22Rv1 (cell line): ENCODE measurements around the gene PTPRE.

Experiments
- H3K27ac ChIP-seq: fragments of 450-650 bp; 2 replicates; pipeline ENCODE4 v1.5.1; 2017
- CTCF ChIP-seq: fragments of 450-650 bp; IDR thresholded peaks from 2 replicates; pipeline ENCODE4 v1.5.1; 2017; ENCODE audit warnings: mild to moderate bottlenecking
- ZFX ChIP-seq: fragments of 450-650 bp; IDR thresholded peaks from 2 replicates; pipeline ENCODE4 v1.6.1; 2017; ENCODE audit warnings: antibody characterized with exemption, borderline replicate concordance

The PTPRE gene

GRCh38 chr10:128064108-128064969 lies 157.4 kb downstream of the PTPRE start:
- no peak overlapping the region for H3K27ac ChIP-seq
- TF ChIP-seq CTCF (no peak), ZFX (no peak)

DNA sequence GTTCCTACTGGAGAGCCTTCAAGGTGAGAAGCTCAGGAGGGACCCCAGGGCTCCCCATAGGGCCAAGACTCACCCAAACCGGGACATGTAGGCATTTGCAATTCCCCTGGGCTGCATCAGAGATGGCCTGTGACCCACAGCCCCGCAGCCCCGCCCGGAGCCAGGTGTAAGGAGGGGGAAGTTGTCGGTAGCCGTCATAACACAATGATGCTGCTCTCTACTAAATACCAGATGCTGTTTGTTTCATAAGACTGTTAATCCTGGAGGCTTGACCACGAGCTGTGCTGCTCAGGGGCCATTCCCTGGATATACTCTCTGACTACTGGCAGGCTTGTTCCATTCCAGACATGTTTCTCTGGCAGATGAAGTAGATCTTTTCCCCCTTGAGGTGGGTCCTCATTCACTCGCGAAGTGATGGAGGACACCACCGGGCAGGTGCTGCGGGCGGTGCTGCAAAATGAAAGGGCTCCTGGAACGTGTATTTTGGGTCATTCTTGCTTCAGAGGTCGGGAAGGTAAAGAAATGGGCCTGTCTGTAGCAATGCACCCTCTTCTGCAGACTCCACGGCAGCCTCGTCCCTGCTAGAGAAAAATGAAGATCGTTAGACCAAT lies 158.2 kb downstream of the PTPRE start:
- no peak overlapping the region for H3K27ac ChIP-seq
- TF ChIP-seq ZFX = no peak
- TF ChIP-seq CTCF = no peak

DNA sequence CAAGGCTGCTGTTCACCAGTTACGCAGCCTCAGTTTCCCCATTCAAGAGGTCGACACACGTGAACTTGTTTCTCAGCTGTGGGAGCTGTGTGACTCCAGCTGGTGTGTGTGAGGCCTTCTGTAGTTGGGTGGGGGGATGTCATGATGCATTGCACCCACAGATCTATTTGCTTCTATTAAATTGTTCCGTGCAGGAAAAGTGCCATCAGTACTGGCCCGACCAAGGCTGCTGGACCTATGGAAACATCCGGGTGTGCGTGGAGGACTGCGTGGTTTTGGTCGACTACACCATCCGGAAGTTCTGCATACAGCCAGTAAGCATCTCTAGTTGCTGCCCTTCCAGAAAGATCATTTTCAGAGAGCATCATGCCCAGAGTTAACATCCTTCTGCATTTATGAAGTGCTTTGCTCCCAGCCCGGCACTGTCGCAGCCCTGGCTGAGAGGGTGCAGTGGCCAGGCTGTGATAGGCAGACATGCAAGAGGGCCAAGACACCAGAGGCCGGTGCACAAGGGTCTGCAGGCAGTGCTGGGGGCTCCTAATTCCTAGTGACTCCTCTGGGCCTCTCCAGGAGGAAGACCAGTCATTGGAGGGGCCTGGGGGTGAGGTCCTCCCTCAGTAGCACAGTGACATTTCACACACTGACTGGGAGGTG lies 159.1 kb downstream of the PTPRE start:
- TF ChIP-seq CTCF = no peak
- TF ChIP-seq ZFX = no peak
- no peak overlapping the region for H3K27ac ChIP-seq

- H3K27ac ChIP-seq = no peak overlapping the region
- no peak for TF ChIP-seq CTCF
- no peak for TF ChIP-seq ZFX
Measured at GRCh38 chr10:128066870-128067382, 160.0 kb downstream of the PTPRE start.

GRCh38 chr10:128067691-128068397 lies 160.9 kb downstream of the PTPRE start:
- H3K27ac ChIP-seq = no peak overlapping the region
- no peak for TF ChIP-seq CTCF
- no peak for TF ChIP-seq ZFX

DNA sequence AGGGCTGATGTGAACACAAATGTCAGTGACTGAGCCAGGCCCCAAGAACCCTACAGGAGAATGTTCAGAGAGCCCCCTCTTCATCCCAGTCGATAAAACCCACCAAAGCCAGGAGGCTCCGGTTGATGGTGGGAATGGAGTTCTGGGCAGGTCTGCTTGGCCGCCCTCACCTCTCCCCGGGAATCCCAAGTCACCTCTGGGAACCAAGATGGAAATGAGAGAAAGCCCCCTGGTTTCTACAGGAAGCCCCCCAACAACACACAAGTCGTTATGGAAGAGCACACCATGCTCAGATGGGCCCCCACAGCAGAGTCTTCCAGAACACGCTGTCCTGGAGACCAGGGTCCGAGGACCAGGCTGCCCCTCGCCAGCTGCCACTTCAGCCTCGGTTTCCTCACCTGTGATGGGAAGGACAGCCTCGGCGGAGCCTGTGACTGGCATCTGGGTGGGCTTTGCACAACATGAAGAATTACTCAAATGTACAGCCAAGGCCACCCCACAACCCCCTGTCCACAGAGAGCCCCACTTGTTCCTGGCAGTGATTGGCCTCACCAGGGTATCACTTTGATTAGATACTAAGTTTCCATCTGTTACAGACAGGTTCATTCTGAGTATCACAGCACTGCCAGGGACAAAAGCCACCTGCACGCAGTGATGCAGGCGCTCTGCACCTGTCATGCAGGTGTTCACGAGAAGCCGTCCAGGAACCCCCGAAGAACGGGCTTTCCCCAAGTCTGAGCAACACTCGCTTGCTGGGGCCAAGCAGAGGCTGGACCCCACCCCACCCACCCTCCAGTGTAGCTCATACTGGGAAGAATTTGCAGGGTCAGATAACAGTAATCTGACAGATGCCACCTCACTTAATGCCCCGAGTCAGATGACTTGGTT lies 161.7 kb downstream of the PTPRE start:
- H3K27ac ChIP-seq = no peak overlapping the region
- TF ChIP-seq CTCF (no peak), ZFX (no peak)
